GM12892 (cell line): ENCODE results near the gene FUT7.

Experiments used
- POLR2A ChIP-seq: IDR thresholded peaks from 2 replicates; pipeline ENCODE4 v1.6.1; 2011; ENCODE audit warnings: low read depth, low read length, control low read depth
- POLR2AphosphoS5 ChIP-seq: IDR thresholded peaks from 2 replicates; pipeline ENCODE4 v1.6.1; 2011; ENCODE audit warnings: low read depth, low read length, control low read depth
- TAF1 ChIP-seq: IDR thresholded peaks from 2 replicates; pipeline ENCODE4 v1.6.1; 2011; ENCODE audit warnings: low read depth, mild to moderate bottlenecking, control low read depth, low read length, borderline replicate concordance

GRCh38 chr9:137055385-137056364 is 23.8 kb upstream of the FUT7 start:
- TF ChIP-seq POLR2A (no peak), TAF1 (no peak), POLR2AphosphoS5 (no peak)
